PC-9 (cell line): ENCODE data around the gene EIF3A.

ENCODE experiments used
- EZH2 ChIP-seq: fragments of 200-600 bp; sonication (generic); IDR thresholded peaks from 2 replicates; pipeline ENCODE4 v1.8.0; 2017; ENCODE audit warnings: antibody characterized with exemption, low read depth
- TF ChIP-seq, protein P1 (sequence below): fragments of 200-600 bp; sonication (generic); conservative IDR thresholded peaks from 2 replicates; pipeline ENCODE4 v1.6.1; 2017; ENCODE audit warnings: mixed run types, antibody characterized with exemption, mild to moderate bottlenecking, moderate library complexity

DNA sequence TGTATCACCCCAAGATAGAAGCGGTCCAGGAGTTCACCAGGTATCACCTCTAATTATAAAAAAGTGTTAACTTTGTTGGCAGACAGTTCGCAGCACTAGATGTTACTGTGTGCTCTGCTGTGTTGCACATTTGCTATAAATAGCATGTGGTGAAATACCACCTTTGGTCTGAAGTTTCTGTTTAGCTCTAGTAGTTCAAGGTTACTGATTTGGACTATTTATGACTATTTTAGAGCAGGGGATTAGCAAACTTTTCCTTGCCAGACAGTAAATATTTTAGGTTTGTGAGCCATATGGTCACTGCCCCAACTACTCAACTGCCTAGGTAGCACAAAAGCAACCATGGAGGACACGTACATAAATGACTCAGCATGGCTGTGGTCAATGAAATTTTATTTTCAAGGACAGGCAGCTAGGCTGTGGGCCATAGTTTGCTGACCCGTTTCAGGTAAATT is 39.8 kb upstream of the EIF3A start:
- TF ChIP-seq, protein P1, sequence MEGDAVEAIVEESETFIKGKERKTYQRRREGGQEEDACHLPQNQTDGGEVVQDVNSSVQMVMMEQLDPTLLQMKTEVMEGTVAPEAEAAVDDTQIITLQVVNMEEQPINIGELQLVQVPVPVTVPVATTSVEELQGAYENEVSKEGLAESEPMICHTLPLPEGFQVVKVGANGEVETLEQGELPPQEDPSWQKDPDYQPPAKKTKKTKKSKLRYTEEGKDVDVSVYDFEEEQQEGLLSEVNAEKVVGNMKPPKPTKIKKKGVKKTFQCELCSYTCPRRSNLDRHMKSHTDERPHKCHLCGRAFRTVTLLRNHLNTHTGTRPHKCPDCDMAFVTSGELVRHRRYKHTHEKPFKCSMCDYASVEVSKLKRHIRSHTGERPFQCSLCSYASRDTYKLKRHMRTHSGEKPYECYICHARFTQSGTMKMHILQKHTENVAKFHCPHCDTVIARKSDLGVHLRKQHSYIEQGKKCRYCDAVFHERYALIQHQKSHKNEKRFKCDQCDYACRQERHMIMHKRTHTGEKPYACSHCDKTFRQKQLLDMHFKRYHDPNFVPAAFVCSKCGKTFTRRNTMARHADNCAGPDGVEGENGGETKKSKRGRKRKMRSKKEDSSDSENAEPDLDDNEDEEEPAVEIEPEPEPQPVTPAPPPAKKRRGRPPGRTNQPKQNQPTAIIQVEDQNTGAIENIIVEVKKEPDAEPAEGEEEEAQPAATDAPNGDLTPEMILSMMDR, result no peak
- TF ChIP-seq EZH2, result no peak
